ENCODE measurements around the gene PTPRG.

DNA sequence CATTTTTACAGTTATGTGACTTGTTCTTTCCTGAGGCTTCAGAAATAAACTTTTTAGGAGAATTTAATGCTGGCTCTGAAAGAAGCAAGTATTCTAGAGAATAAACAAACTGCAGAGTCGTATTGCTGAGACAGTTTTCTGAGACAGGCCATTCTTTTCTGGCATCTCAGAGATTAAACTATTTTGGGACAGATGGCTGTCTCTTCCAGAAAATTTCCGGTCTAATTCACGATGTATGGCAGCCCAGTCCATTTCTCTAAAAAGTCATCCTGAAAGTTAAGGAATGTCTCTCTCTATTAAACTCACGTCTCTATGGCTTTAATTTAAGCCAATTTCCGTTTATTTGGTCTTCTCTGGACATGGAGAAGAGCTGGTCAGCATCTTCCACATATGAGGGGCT, 603.4 kb downstream of the PTPRG start:
- TF ChIP-seq CTCF (conservative IDR thresholded peaks at IDR 0.05; ENCODE audit: low read depth, low read length) (no peak), EZH2 (IDR thresholded peaks at IDR 0.05; ENCODE audit: low read length, unreplicated experiment) (no peak), EZH2phosphoT487 (IDR thresholded peaks at IDR 0.05; ENCODE audit: borderline replicate concordance, low read length) (no peak)

All from PC-3 (cell line).